ENCODE data around the gene MAFB.

The MAFB gene

GRCh38 chr20:40639676-40640355 is 49.2 kb downstream of the MAFB start:
- no peaks in the 10 kb centered on the region for H3K79me2 ChIP-seq (ENCODE audit: insufficient read depth, low read length)
- no peaks in the 10 kb centered on the region for H3K36me3 ChIP-seq (ENCODE audit: low read length)
- H3K9me3 ChIP-seq (ENCODE audit: insufficient read depth, low read length): no peaks in the 10 kb centered on the region
- no peak overlapping the region for H3K4me3 ChIP-seq (ENCODE audit: insufficient read depth, low read length, poor library complexity, severe bottlenecking)
- H3K27ac ChIP-seq (ENCODE audit: low read depth, low read length): no peak overlapping the region
- H3K4me2 ChIP-seq (ENCODE audit: low read depth, low read length, poor library complexity, severe bottlenecking): no peak overlapping the region
- H3K27me3 ChIP-seq (ENCODE audit: low read length): no peaks in the 10 kb centered on the region
- TF ChIP-seq EZH2phosphoT487 (conservative IDR thresholded peaks at IDR 0.05; ENCODE audit: low read length) (no peak), CTCF (IDR thresholded peaks at IDR 0.05; ENCODE audit: insufficient read depth, low read length, poor library complexity, severe bottlenecking) (no peak)
- no peaks in the 10 kb centered on the region for H3K9me2 ChIP-seq (replicated peaks; ENCODE audit: insufficient read depth, low read length)
- no peak overlapping the region for H2AFZ ChIP-seq (ENCODE audit: low read depth, low read length, severe bottlenecking)
- no peaks in the 10 kb centered on the region for H3F3A ChIP-seq (ENCODE audit: insufficient read depth)
- H3K9ac ChIP-seq (ENCODE audit: low read length): no peak overlapping the region
- no peaks in the 10 kb centered on the region for H4K20me1 ChIP-seq (ENCODE audit: low read depth, low read length)

GRCh38 chr20:40639132-40639531 is 49.9 kb downstream of the MAFB start:
- Histone ChIP-seq H3K4me2 (ENCODE audit: low read depth, low read length, poor library complexity, severe bottlenecking) (no peak overlapping the region), H4K20me1 (ENCODE audit: low read depth, low read length) (no peaks in the 10 kb centered on the region), H3F3A (ENCODE audit: insufficient read depth) (no peaks in the 10 kb centered on the region), H2AFZ (ENCODE audit: low read depth, low read length, severe bottlenecking) (no peak overlapping the region), H3K4me3 (ENCODE audit: insufficient read depth, low read length, poor library complexity, severe bottlenecking) (no peak overlapping the region), H3K9ac (ENCODE audit: low read length) (no peak overlapping the region), H3K9me2 (replicated peaks; ENCODE audit: insufficient read depth, low read length) (no peaks in the 10 kb centered on the region), H3K27ac (ENCODE audit: low read depth, low read length) (no peak overlapping the region), H3K9me3 (ENCODE audit: insufficient read depth, low read length) (no peaks in the 10 kb centered on the region), H3K79me2 (ENCODE audit: insufficient read depth, low read length) (no peaks in the 10 kb centered on the region), H3K27me3 (ENCODE audit: low read length) (no peaks in the 10 kb centered on the region), H3K36me3 (ENCODE audit: low read length) (no peaks in the 10 kb centered on the region)
- no peak for TF ChIP-seq CTCF (IDR thresholded peaks at IDR 0.05; ENCODE audit: insufficient read depth, low read length, poor library complexity, severe bottlenecking)
- no peak for TF ChIP-seq EZH2phosphoT487 (conservative IDR thresholded peaks at IDR 0.05; ENCODE audit: low read length)

GRCh38 chr20:40638414-40638813 is 50.6 kb downstream of the MAFB start:
- Histone ChIP-seq H3K4me2 (ENCODE audit: low read depth, low read length, poor library complexity, severe bottlenecking) (no peak overlapping the region), H3F3A (ENCODE audit: insufficient read depth) (no peaks in the 10 kb centered on the region), H3K9ac (ENCODE audit: low read length) (no peak overlapping the region), H3K4me3 (ENCODE audit: insufficient read depth, low read length, poor library complexity, severe bottlenecking) (no peak overlapping the region), H3K9me2 (replicated peaks; ENCODE audit: insufficient read depth, low read length) (no peaks in the 10 kb centered on the region), H3K27me3 (ENCODE audit: low read length) (no peaks in the 10 kb centered on the region), H2AFZ (ENCODE audit: low read depth, low read length, severe bottlenecking) (no peak overlapping the region), H3K27ac (ENCODE audit: low read depth, low read length) (no peak overlapping the region), H3K9me3 (ENCODE audit: insufficient read depth, low read length) (no peaks in the 10 kb centered on the region), H3K36me3 (ENCODE audit: low read length) (no peaks in the 10 kb centered on the region), H3K79me2 (ENCODE audit: insufficient read depth, low read length) (no peaks in the 10 kb centered on the region), H4K20me1 (ENCODE audit: low read depth, low read length) (no peaks in the 10 kb centered on the region)
- TF ChIP-seq CTCF (IDR thresholded peaks at IDR 0.05; ENCODE audit: insufficient read depth, low read length, poor library complexity, severe bottlenecking): no peak
- no peak for TF ChIP-seq EZH2phosphoT487 (conservative IDR thresholded peaks at IDR 0.05; ENCODE audit: low read length)
